ENCODE data around the gene BPI. TPM values are rescaled to one million over a fixed set of nuclear protein-coding genes. Genes with fewer than 3 reads are reported as not detected.
"Not testable (repeated sequence)": the region's sequence is repeated elsewhere in the genome, so short reads cannot be mapped to it uniquely, and the experiment has no call there.

Gene BPI
- total and polyA plus RNA-seq, 2 experiments from 2014 or later = 0.10 TPM; not detected in 1

- Histone ChIP-seq H3K9ac (no peak overlapping the region), H3K79me2 (ENCODE audit: insufficient read depth) (no peaks in the 10 kb centered on the region), H3K9me2 (ENCODE audit: insufficient read depth) (no peaks in the 10 kb centered on the region), H2AFZ (peak overlapping the region; percentile 47), H3K9me3 (ENCODE audit: low read depth) (no peaks in the 10 kb centered on the region), H3K27ac (no peak overlapping the region), H3K27me3 (replicated peaks; ENCODE audit: insufficient read depth) (no peaks in the 10 kb centered on the region), H3K4me3 (no peak overlapping the region), H3F3A (ENCODE audit: insufficient read depth) (no peaks in the 10 kb centered on the region), H3K4me1 (ENCODE audit: insufficient read depth) (peaks cover 8% of the 10 kb centered on the region; the same call in 1 of the 2 replicates), H3K4me2 (ENCODE audit: unreplicated experiment) (no peak overlapping the region), H3K36me3 (ENCODE audit: low read depth) (no peaks in the 10 kb centered on the region), H4K20me1 (ENCODE audit: insufficient read depth) (no peaks in the 10 kb centered on the region)
- TF ChIP-seq EZH2 (IDR thresholded peaks at IDR 0.05; ENCODE audit: insufficient read depth, poor library complexity, severe bottlenecking) = no peak
- TF ChIP-seq EZH2phosphoT487 (IDR thresholded peaks at IDR 0.05; ENCODE audit: insufficient read depth, low read depth) = no peak
- 76 to 77% methylated on average over 4 of the region's 4 CpGs for WGBS, 2 experiments (ENCODE audit: low coverage in 1 of 2, low lambda C conversion rate in 2 of 2, missing lambda C conversion rate in 2 of 2)
- in situ Hi-C loops (cut with MboI) = no loop called here
- DNase-seq = no peak
These were observed 4.1 kb downstream of the BPI start for GRCh38 chr20:38308047-38308438.

GRCh38 chr20:38308447-38308846 lies 4.5 kb downstream of the BPI start:
- Histone ChIP-seq H3K27me3 (replicated peaks; ENCODE audit: insufficient read depth) (no peaks in the 10 kb centered on the region), H2AFZ (no peak overlapping the region), H4K20me1 (ENCODE audit: insufficient read depth) (no peaks in the 10 kb centered on the region), H3K9me3 (ENCODE audit: low read depth) (no peaks in the 10 kb centered on the region), H3F3A (ENCODE audit: insufficient read depth) (no peaks in the 10 kb centered on the region), H3K36me3 (ENCODE audit: low read depth) (no peaks in the 10 kb centered on the region), H3K4me2 (ENCODE audit: unreplicated experiment) (no peak overlapping the region), H3K9ac (no peak overlapping the region), H3K79me2 (ENCODE audit: insufficient read depth) (no peaks in the 10 kb centered on the region), H3K27ac (no peak overlapping the region), H3K4me3 (no peak overlapping the region), H3K9me2 (ENCODE audit: insufficient read depth) (no peaks in the 10 kb centered on the region), H3K4me1 (ENCODE audit: insufficient read depth) (peaks cover 8% of the 10 kb centered on the region; the same call in 1 of the 2 replicates)
- WGBS, 2 experiments (ENCODE audit: low coverage in 1 of 2, low lambda C conversion rate in 2 of 2, missing lambda C conversion rate in 2 of 2) = 31 to 32% methylated on average over 1 of the region's 1 CpG
- DNase-seq = no peak
- TF ChIP-seq EZH2phosphoT487 (IDR thresholded peaks at IDR 0.05; ENCODE audit: insufficient read depth, low read depth) = no peak
- no peak for TF ChIP-seq EZH2 (IDR thresholded peaks at IDR 0.05; ENCODE audit: insufficient read depth, poor library complexity, severe bottlenecking)
- in situ Hi-C loops (cut with MboI) = no loop called here

DNA sequence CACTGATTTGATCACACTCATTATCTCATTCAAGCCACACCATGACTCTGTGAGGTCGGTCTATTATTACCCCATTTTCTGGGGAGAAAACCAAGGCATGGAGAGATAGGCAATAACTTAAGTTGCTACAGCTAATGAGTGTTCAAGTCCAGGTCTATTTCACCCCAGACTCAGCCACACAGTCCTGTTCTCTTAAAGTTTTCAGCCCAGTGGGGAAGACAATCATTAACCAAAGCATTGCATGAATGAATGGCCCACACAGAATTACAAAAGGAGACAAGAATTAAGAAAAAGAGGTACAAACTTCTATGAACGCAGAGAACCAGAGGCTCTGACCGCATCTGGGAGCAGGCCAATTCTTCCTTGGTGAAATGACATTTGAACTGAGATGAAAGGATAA lies 7.1 kb downstream of the BPI start:
- TF ChIP-seq EZH2 (IDR thresholded peaks at IDR 0.05; ENCODE audit: insufficient read depth, poor library complexity, severe bottlenecking) (no peak), EZH2phosphoT487 (IDR thresholded peaks at IDR 0.05; ENCODE audit: insufficient read depth, low read depth) (no peak)
- Histone ChIP-seq H3K9ac (no peak overlapping the region), H4K20me1 (ENCODE audit: insufficient read depth) (no peaks in the 10 kb centered on the region), H3K27ac (no peak overlapping the region), H3K27me3 (replicated peaks; ENCODE audit: insufficient read depth) (no peaks in the 10 kb centered on the region), H3K79me2 (ENCODE audit: insufficient read depth) (no peaks in the 10 kb centered on the region), H3K4me1 (ENCODE audit: insufficient read depth) (peaks cover 8% of the 10 kb centered on the region; the same call in 1 of the 2 replicates), H3F3A (ENCODE audit: insufficient read depth) (no peaks in the 10 kb centered on the region), H3K9me2 (ENCODE audit: insufficient read depth) (0 out of 2 replicates have a peak, but pooled peaks cover 4% of the 10 kb centered on the region), H2AFZ (no peak overlapping the region), H3K9me3 (ENCODE audit: low read depth) (no peaks in the 10 kb centered on the region), H3K4me3 (no peak overlapping the region), H3K4me2 (ENCODE audit: unreplicated experiment) (no peak overlapping the region), H3K36me3 (ENCODE audit: low read depth) (no peaks in the 10 kb centered on the region)
- WGBS, 2 experiments (ENCODE audit: low coverage in 1 of 2, low lambda C conversion rate in 2 of 2, missing lambda C conversion rate in 2 of 2) = 58 to 65% methylated on average over 3 of the region's 3 CpGs
- no peak for DNase-seq
- in situ Hi-C loops (cut with MboI) = no loop called here

- Histone ChIP-seq H3K4me3 (no peak overlapping the region), H3K9ac (no peak overlapping the region), H3F3A (ENCODE audit: insufficient read depth) (no peaks in the 10 kb centered on the region), H3K4me2 (ENCODE audit: unreplicated experiment) (no peak overlapping the region), H2AFZ (no peak overlapping the region), H3K9me2 (ENCODE audit: insufficient read depth) (0 out of 2 replicates have a peak, but pooled peaks cover 4% of the 10 kb centered on the region), H3K27ac (no peak overlapping the region), H3K4me1 (ENCODE audit: insufficient read depth) (peaks cover 8% of the 10 kb centered on the region; the same call in 1 of the 2 replicates), H3K27me3 (replicated peaks; ENCODE audit: insufficient read depth) (no peaks in the 10 kb centered on the region), H3K36me3 (ENCODE audit: low read depth) (no peaks in the 10 kb centered on the region), H4K20me1 (ENCODE audit: insufficient read depth) (no peaks in the 10 kb centered on the region), H3K79me2 (ENCODE audit: insufficient read depth) (no peaks in the 10 kb centered on the region), H3K9me3 (ENCODE audit: low read depth) (no peaks in the 10 kb centered on the region)
- in situ Hi-C loops (cut with MboI) = no loop called here
- TF ChIP-seq EZH2 (IDR thresholded peaks at IDR 0.05; ENCODE audit: insufficient read depth, poor library complexity, severe bottlenecking) (no peak), EZH2phosphoT487 (IDR thresholded peaks at IDR 0.05; ENCODE audit: insufficient read depth, low read depth) (no peak)
- DNase-seq = no peak
- WGBS, 2 experiments (ENCODE audit: low coverage in 1 of 2, low lambda C conversion rate in 2 of 2, missing lambda C conversion rate in 2 of 2) = 39 to 45% methylated on average over 3 of the region's 3 CpGs
These were observed 7.5 kb downstream of the BPI start for GRCh38 chr20:38311491-38311890.

DNA sequence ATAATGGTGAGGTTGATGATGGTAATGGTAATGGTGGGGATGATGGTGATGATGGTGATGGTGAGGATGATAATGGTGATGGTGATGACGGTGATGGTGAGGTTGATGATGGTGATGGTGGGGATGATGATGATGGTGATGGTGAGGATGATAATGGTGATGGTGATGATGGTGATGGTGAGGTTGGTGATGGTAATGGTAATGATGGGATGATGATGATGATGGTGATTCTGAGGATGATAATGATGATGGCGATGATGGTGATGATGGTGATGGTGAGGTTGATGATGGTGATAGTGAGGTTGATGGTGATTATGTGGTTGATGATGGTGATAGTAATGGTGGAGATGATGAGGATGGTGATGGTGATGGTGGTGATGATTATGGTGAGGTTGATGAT lies 9.7 kb downstream of the BPI start:
- H3K9me3 ChIP-seq (ENCODE audit: low read depth) = no peaks in the 10 kb centered on the region
- in situ Hi-C loops (cut with MboI) = no loop called here
- TF ChIP-seq EZH2 (IDR thresholded peaks at IDR 0.05; ENCODE audit: insufficient read depth, poor library complexity, severe bottlenecking) (no peak), EZH2phosphoT487 (IDR thresholded peaks at IDR 0.05; ENCODE audit: insufficient read depth, low read depth) (no peak)

DNA sequence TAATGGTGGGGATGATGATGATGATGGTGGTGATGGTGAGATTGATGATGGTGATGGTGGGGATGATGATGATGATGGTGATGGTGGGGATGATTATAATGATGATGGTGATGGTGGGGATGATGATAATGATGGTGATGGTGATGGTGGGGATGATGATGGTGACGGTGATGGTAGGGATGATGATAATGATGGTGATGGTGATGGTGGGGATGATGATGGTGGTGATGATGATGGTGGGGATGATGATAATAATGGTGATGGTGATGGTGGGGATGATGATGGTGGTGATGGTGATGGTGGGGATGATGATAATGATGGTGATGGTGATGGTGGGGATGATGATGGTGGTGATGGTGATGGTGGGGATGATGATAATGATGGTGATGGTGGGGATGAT lies 10.4 kb downstream of the BPI start:
- H3K9me2 ChIP-seq (ENCODE audit: insufficient read depth); H3K27me3 ChIP-seq (replicated peaks; ENCODE audit: insufficient read depth); in situ Hi-C loops (cut with MboI); H3K9me3 ChIP-seq (ENCODE audit: low read depth); H3K79me2 ChIP-seq (ENCODE audit: insufficient read depth); DNase-seq; H3K9ac ChIP-seq; H3F3A ChIP-seq (ENCODE audit: insufficient read depth); H3K36me3 ChIP-seq (ENCODE audit: low read depth); H3K4me3 ChIP-seq; H2AFZ ChIP-seq; H3K4me1 ChIP-seq (ENCODE audit: insufficient read depth); H3K4me2 ChIP-seq (ENCODE audit: unreplicated experiment); H3K27ac ChIP-seq; H4K20me1 ChIP-seq (ENCODE audit: insufficient read depth): not testable (repeated sequence)
- WGBS, 2 experiments (ENCODE audit: low coverage in 1 of 2, low lambda C conversion rate in 2 of 2, missing lambda C conversion rate in 2 of 2) = 84% methylated on average over 1 of the region's 1 CpG; no CpG with 5 or more reads in 1 of the 2 experiments

More for the DNA sequence above, 9.7 kb downstream of the BPI start:
- Histone ChIP-seq H3K4me1 (ENCODE audit: insufficient read depth) (no peaks in the 10 kb centered on the region), H3K4me3 (no peak overlapping the region), H3K27ac (no peak overlapping the region), H3K36me3 (ENCODE audit: low read depth) (no peaks in the 10 kb centered on the region), H3K4me2 (ENCODE audit: unreplicated experiment) (no peak overlapping the region), H3K9me2 (ENCODE audit: insufficient read depth) (0 out of 2 replicates have a peak, but pooled peaks cover 4% of the 10 kb centered on the region), H3F3A (ENCODE audit: insufficient read depth) (no peaks in the 10 kb centered on the region), H3K27me3 (replicated peaks; ENCODE audit: insufficient read depth) (no peaks in the 10 kb centered on the region), H3K79me2 (ENCODE audit: insufficient read depth) (no peaks in the 10 kb centered on the region), H4K20me1 (ENCODE audit: insufficient read depth) (no peaks in the 10 kb centered on the region), H2AFZ (no peak overlapping the region), H3K9ac (no peak overlapping the region)
- WGBS, 2 experiments (ENCODE audit: low coverage in 1 of 2, low lambda C conversion rate in 2 of 2, missing lambda C conversion rate in 2 of 2) = 94 to 97% methylated on average over 2 of the region's 2 CpGs
- DNase-seq = no peak

Data from GM23248 (cell line).